Fibroblast of the aortic adventitia (primary cell): ENCODE measurements around the gene FNIP1. TPM values are rescaled to one million over a fixed set of nuclear protein-coding genes. Genes with fewer than 3 reads are reported as not detected.

Experiments used
- DNase-seq: peaks from one replicate; pipeline ENCODE4 v3.0.0-alpha.2; 2010; ENCODE audit warnings: low read depth
- H3K4me3 ChIP-seq: 2 replicates; pipeline ENCODE4 v1.5.1; 2011; ENCODE audit warnings: low read depth, mild to moderate bottlenecking, control low read depth, low read length, moderate library complexity
- CTCF ChIP-seq: IDR thresholded peaks from 2 replicates; pipeline ENCODE4 v1.5.1; 2011; ENCODE audit warnings: mild to moderate bottlenecking, low read length, control low read depth, inconsistent platforms; ENCODE audit not compliant: insufficient read depth
- total RNA-seq: library from RNA; depleted of rRNA; stranded (reverse); fragments of >200 nt; gene quantifications from 2 replicates; pipeline ENCODE4 v1.2.3, GENCODE V29; 2012; ENCODE audit warnings: low replicate concordance

The FNIP1 gene
- total RNA-seq, 1 donor: 99.9 TPM

- no peak for TF ChIP-seq CTCF
- no peak for DNase-seq
- no peak overlapping the region for H3K4me3 ChIP-seq
These were observed 124.0 kb downstream of the FNIP1 start for GRCh38 chr5:131672776-131673175.

GRCh38 chr5:131671994-131672655 is 124.7 kb downstream of the FNIP1 start:
- TF ChIP-seq CTCF: no peak
- H3K4me3 ChIP-seq: no peak overlapping the region

GRCh38 chr5:131671409-131671808 is 125.4 kb downstream of the FNIP1 start:
- TF ChIP-seq CTCF: no peak
- no peak overlapping the region for H3K4me3 ChIP-seq
- DNase-seq: no peak

More at GRCh38 chr5:131671994-131672655, 124.7 kb downstream of the FNIP1 start:
- peak; percentile 100 for DNase-seq

GRCh38 chr5:131664929-131665328 is 131.9 kb downstream of the FNIP1 start:
- DNase-seq: no peak
- H3K4me3 ChIP-seq: no peak overlapping the region
- no peak for TF ChIP-seq CTCF

GRCh38 chr5:131661933-131662332 is 134.9 kb downstream of the FNIP1 start:
- no peak for DNase-seq
- no peak for TF ChIP-seq CTCF
- H3K4me3 ChIP-seq: no peak overlapping the region

- H3K4me3 ChIP-seq: no peak overlapping the region
- no peak for DNase-seq
- TF ChIP-seq CTCF: no peak
These were observed 137.0 kb downstream of the FNIP1 start for GRCh38 chr5:131659841-131660240.

GRCh38 chr5:131659290-131659689 is 137.5 kb downstream of the FNIP1 start:
- DNase-seq: no peak
- H3K4me3 ChIP-seq: no peak overlapping the region
- TF ChIP-seq CTCF: no peak
